ENCODE data around the gene NEU1.

DNA sequence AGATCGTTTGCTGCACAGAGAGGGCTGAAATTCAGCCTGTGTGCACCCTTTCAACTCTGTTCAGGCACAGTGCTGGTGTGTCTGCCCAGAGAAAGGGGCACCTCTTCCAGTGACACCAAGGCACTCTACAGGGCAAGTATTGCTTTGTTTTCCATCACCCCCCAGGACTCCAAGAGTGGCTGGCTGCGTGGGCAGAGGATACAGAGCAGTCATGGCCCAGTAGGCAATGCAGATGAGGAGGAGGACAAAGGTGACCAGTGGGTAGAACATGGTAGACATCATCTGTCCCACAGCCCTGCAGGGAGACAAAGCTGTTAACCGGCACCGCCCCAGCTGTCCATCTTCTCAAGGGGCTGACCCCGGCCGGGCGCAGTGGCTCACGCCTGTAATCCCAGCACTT, 6.7 kb upstream of the NEU1 start:
- no peak for TF ChIP-seq POLR2A (IDR thresholded peaks at IDR 0.05)
- TF ChIP-seq, protein P1, sequence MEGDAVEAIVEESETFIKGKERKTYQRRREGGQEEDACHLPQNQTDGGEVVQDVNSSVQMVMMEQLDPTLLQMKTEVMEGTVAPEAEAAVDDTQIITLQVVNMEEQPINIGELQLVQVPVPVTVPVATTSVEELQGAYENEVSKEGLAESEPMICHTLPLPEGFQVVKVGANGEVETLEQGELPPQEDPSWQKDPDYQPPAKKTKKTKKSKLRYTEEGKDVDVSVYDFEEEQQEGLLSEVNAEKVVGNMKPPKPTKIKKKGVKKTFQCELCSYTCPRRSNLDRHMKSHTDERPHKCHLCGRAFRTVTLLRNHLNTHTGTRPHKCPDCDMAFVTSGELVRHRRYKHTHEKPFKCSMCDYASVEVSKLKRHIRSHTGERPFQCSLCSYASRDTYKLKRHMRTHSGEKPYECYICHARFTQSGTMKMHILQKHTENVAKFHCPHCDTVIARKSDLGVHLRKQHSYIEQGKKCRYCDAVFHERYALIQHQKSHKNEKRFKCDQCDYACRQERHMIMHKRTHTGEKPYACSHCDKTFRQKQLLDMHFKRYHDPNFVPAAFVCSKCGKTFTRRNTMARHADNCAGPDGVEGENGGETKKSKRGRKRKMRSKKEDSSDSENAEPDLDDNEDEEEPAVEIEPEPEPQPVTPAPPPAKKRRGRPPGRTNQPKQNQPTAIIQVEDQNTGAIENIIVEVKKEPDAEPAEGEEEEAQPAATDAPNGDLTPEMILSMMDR (IDR thresholded peaks at IDR 0.05 in 4 of 5, conservative IDR thresholded peaks at IDR 0.05 in 1 of 5) = no peak

All from gastrocnemius medialis (tissue), 4 donors.